ENCODE measurements around the gene ANKRD7.
"Not testable (repeated sequence)": the region's sequence is repeated elsewhere in the genome, so short reads cannot be mapped to it uniquely, and the experiment has no call there.

Gene ANKRD7

GRCh38 chr7:118233799-118234198 is 9.3 kb downstream of the ANKRD7 start:
- no peak overlapping the region for H2BK5ac ChIP-seq (ENCODE audit: low read depth, low read length, poor library complexity)
- no peak overlapping the region for H3K23ac ChIP-seq (ENCODE audit: low read length)
- H4K12ac ChIP-seq (ENCODE audit: low read depth, low read length), result no peak overlapping the region
- no CpG with 5 or more reads among the region's 1 CpG for WGBS (ENCODE audit: extremely low coverage, insufficient coverage, insufficient read length)
- no peaks in the 10 kb centered on the region for H3K4me1 ChIP-seq (ENCODE audit: control insufficient read depth in 1 of 2, insufficient read depth in 2 of 2, low read length in 2 of 2)
- no peak overlapping the region for H4K8ac ChIP-seq (ENCODE audit: low read depth, low read length)
- no peak overlapping the region for H3K4me2 ChIP-seq (ENCODE audit: low read length)
- H2BK12ac ChIP-seq (ENCODE audit: low read length), result no peak overlapping the region
- DNase-seq, result no peak
- no peaks in the 10 kb centered on the region for H3K27me3 ChIP-seq (ENCODE audit: insufficient read depth, low read length)
- H3K36me3 ChIP-seq (ENCODE audit: control insufficient read depth in 1 of 2, insufficient read depth in 2 of 2, low read length in 2 of 2), result no peaks in the 10 kb centered on the region
- H4K91ac ChIP-seq (ENCODE audit: low read depth, low read length), result no peak overlapping the region
- H3K9me3 ChIP-seq (ENCODE audit: insufficient read depth, low read depth, low read length), result no peaks in the 10 kb centered on the region
- no peaks in the 10 kb centered on the region for H3K79me2 ChIP-seq (ENCODE audit: control insufficient read depth, insufficient read depth, low read length, poor library complexity)
- H3K27ac ChIP-seq (ENCODE audit: low read depth, low read length), result no peak overlapping the region
- H2BK120ac ChIP-seq (ENCODE audit: insufficient read depth, low read length, poor library complexity), result no peak overlapping the region
- no peak overlapping the region for H2AK5ac ChIP-seq (ENCODE audit: low read length)
- no peak overlapping the region for H3K14ac ChIP-seq (ENCODE audit: low read length)
- H2AFZ ChIP-seq (ENCODE audit: insufficient read depth, low read length, poor library complexity), result no peak overlapping the region
- no peak overlapping the region for H3K4me3 ChIP-seq (ENCODE audit: low read depth, low read length)
- no peak overlapping the region for H3K4ac ChIP-seq (ENCODE audit: low read depth, low read length)
- H3K18ac ChIP-seq (ENCODE audit: low read length), result no peak overlapping the region
- no peaks in the 10 kb centered on the region for H3K79me1 ChIP-seq (ENCODE audit: low read length)
- no peak overlapping the region for H3K9ac ChIP-seq (ENCODE audit: low read length)

GRCh38 chr7:118239014-118239413 is 14.5 kb downstream of the ANKRD7 start:
- no peak overlapping the region for H2AFZ ChIP-seq (ENCODE audit: insufficient read depth, low read length, poor library complexity)
- no peak for DNase-seq
- no peak overlapping the region for H2BK120ac ChIP-seq (ENCODE audit: insufficient read depth, low read length, poor library complexity)

GRCh38 chr7:118240320-118240719 is 15.8 kb downstream of the ANKRD7 start:
- H2AK5ac ChIP-seq (ENCODE audit: low read length); H3K36me3 ChIP-seq (ENCODE audit: control insufficient read depth in 1 of 2, insufficient read depth in 2 of 2, low read length in 2 of 2); H3K79me2 ChIP-seq (ENCODE audit: control insufficient read depth, insufficient read depth, low read length, poor library complexity); H3K4me3 ChIP-seq (ENCODE audit: low read depth, low read length); H2BK12ac ChIP-seq (ENCODE audit: low read length); H3K27ac ChIP-seq (ENCODE audit: low read depth, low read length); H3K9me3 ChIP-seq (ENCODE audit: insufficient read depth, low read depth, low read length); H3K23ac ChIP-seq (ENCODE audit: low read length); H2BK5ac ChIP-seq (ENCODE audit: low read depth, low read length, poor library complexity); H3K4ac ChIP-seq (ENCODE audit: low read depth, low read length); H3K79me1 ChIP-seq (ENCODE audit: low read length); H4K8ac ChIP-seq (ENCODE audit: low read depth, low read length); H3K4me2 ChIP-seq (ENCODE audit: low read length); H2AFZ ChIP-seq (ENCODE audit: insufficient read depth, low read length, poor library complexity); H4K12ac ChIP-seq (ENCODE audit: low read depth, low read length); H2BK120ac ChIP-seq (ENCODE audit: insufficient read depth, low read length, poor library complexity); H3K9ac ChIP-seq (ENCODE audit: low read length); H3K18ac ChIP-seq (ENCODE audit: low read length); H4K91ac ChIP-seq (ENCODE audit: low read depth, low read length); DNase-seq; H3K27me3 ChIP-seq (ENCODE audit: insufficient read depth, low read length); H3K14ac ChIP-seq (ENCODE audit: low read length); H3K4me1 ChIP-seq (ENCODE audit: control insufficient read depth in 1 of 2, insufficient read depth in 2 of 2, low read length in 2 of 2): not testable (repeated sequence)
- WGBS (ENCODE audit: extremely low coverage, insufficient coverage, insufficient read length), result no CpG with 5 or more reads among the region's 2 CpGs

More at GRCh38 chr7:118239014-118239413, 14.5 kb downstream of the ANKRD7 start:
- Histone ChIP-seq H3K18ac (ENCODE audit: low read length) (no peak overlapping the region), H3K27ac (ENCODE audit: low read depth, low read length) (no peak overlapping the region), H4K8ac (ENCODE audit: low read depth, low read length) (no peak overlapping the region), H4K12ac (ENCODE audit: low read depth, low read length) (no peak overlapping the region), H3K27me3 (ENCODE audit: insufficient read depth, low read length) (no peaks in the 10 kb centered on the region), H3K4me3 (ENCODE audit: low read depth, low read length) (no peak overlapping the region), H2BK12ac (ENCODE audit: low read length) (no peak overlapping the region), H3K36me3 (ENCODE audit: control insufficient read depth in 1 of 2, insufficient read depth in 2 of 2, low read length in 2 of 2) (no peaks in the 10 kb centered on the region), H3K23ac (ENCODE audit: low read length) (no peak overlapping the region), H3K9ac (ENCODE audit: low read length) (no peak overlapping the region), H3K9me3 (ENCODE audit: insufficient read depth, low read depth, low read length) (no peaks in the 10 kb centered on the region), H3K79me1 (ENCODE audit: low read length) (no peaks in the 10 kb centered on the region), H2BK5ac (ENCODE audit: low read depth, low read length, poor library complexity) (no peak overlapping the region), H3K4ac (ENCODE audit: low read depth, low read length) (no peak overlapping the region), H3K79me2 (ENCODE audit: control insufficient read depth, insufficient read depth, low read length, poor library complexity) (no peaks in the 10 kb centered on the region), H4K91ac (ENCODE audit: low read depth, low read length) (no peak overlapping the region), H3K4me1 (ENCODE audit: control insufficient read depth in 1 of 2, insufficient read depth in 2 of 2, low read length in 2 of 2) (no peaks in the 10 kb centered on the region), H3K4me2 (ENCODE audit: low read length) (no peak overlapping the region), H2AK5ac (ENCODE audit: low read length) (no peak overlapping the region), H3K14ac (ENCODE audit: low read length) (no peak overlapping the region)
- WGBS (ENCODE audit: extremely low coverage, insufficient coverage, insufficient read length), result no CpG with 5 or more reads among the region's 3 CpGs

GRCh38 chr7:118243695-118244094 is 19.2 kb downstream of the ANKRD7 start:
- H3K27me3 ChIP-seq (ENCODE audit: insufficient read depth, low read length), result no peaks in the 10 kb centered on the region
- no peak overlapping the region for H4K12ac ChIP-seq (ENCODE audit: low read depth, low read length)
- no peak overlapping the region for H3K18ac ChIP-seq (ENCODE audit: low read length)
- H3K4me2 ChIP-seq (ENCODE audit: low read length), result no peak overlapping the region
- H3K36me3 ChIP-seq (ENCODE audit: control insufficient read depth in 1 of 2, insufficient read depth in 2 of 2, low read length in 2 of 2), result no peaks in the 10 kb centered on the region
- H2AFZ ChIP-seq (ENCODE audit: insufficient read depth, low read length, poor library complexity), result no peak overlapping the region
- no CpG with 5 or more reads among the region's 1 CpG for WGBS (ENCODE audit: extremely low coverage, insufficient coverage, insufficient read length)
- H3K9ac ChIP-seq (ENCODE audit: low read length), result no peak overlapping the region
- no peaks in the 10 kb centered on the region for H3K9me3 ChIP-seq (ENCODE audit: insufficient read depth, low read depth, low read length)
- no peak overlapping the region for H3K14ac ChIP-seq (ENCODE audit: low read length)
- no peak overlapping the region for H4K91ac ChIP-seq (ENCODE audit: low read depth, low read length)
- no peaks in the 10 kb centered on the region for H3K4me1 ChIP-seq (ENCODE audit: control insufficient read depth in 1 of 2, insufficient read depth in 2 of 2, low read length in 2 of 2)
- H2BK120ac ChIP-seq (ENCODE audit: insufficient read depth, low read length, poor library complexity), result no peak overlapping the region
- H3K4me3 ChIP-seq (ENCODE audit: low read depth, low read length), result no peak overlapping the region
- H2BK5ac ChIP-seq (ENCODE audit: low read depth, low read length, poor library complexity), result no peak overlapping the region
- no peaks in the 10 kb centered on the region for H3K79me2 ChIP-seq (ENCODE audit: control insufficient read depth, insufficient read depth, low read length, poor library complexity)
- H3K23ac ChIP-seq (ENCODE audit: low read length), result no peak overlapping the region
- no peak overlapping the region for H3K4ac ChIP-seq (ENCODE audit: low read depth, low read length)
- H4K8ac ChIP-seq (ENCODE audit: low read depth, low read length), result no peak overlapping the region
- H3K27ac ChIP-seq (ENCODE audit: low read depth, low read length), result no peak overlapping the region
- H3K79me1 ChIP-seq (ENCODE audit: low read length), result no peaks in the 10 kb centered on the region
- DNase-seq, result no peak
- H2BK12ac ChIP-seq (ENCODE audit: low read length), result no peak overlapping the region
- no peak overlapping the region for H2AK5ac ChIP-seq (ENCODE audit: low read length)
